HL-60 (cell line): Measurements from ENCODE around the gene SPRR2D.

Experiments
- GABPA ChIP-seq: IDR thresholded peaks from 2 replicates; pipeline ENCODE4 v1.6.1; 2012; ENCODE audit warnings: low read depth
- POLR2AphosphoS5 ChIP-seq: IDR thresholded peaks from 2 replicates; pipeline ENCODE4 v1.6.1; 2012; ENCODE audit warnings: low read depth
- SPI1 ChIP-seq: IDR thresholded peaks from 2 replicates; pipeline ENCODE4 v1.6.1; 2012; ENCODE audit warnings: low read depth, mild to moderate bottlenecking, borderline replicate concordance
- TF ChIP-seq, protein P1 (sequence below): IDR thresholded peaks from one replicate; pipeline ENCODE4 v1.5.1; 2011; ENCODE audit warnings: low read length, control low read depth, inconsistent platforms; ENCODE audit not compliant: insufficient read depth
- TF ChIP-seq, protein P2 (sequence below): IDR thresholded peaks from 2 replicates; pipeline ENCODE4 v1.6.1; 2012; ENCODE audit warnings: low read depth; ENCODE audit not compliant: insufficient replicate concordance

- TF ChIP-seq POLR2AphosphoS5 (no peak), GABPA (no peak), SPI1 (no peak)
- TF ChIP-seq, protein P1, sequence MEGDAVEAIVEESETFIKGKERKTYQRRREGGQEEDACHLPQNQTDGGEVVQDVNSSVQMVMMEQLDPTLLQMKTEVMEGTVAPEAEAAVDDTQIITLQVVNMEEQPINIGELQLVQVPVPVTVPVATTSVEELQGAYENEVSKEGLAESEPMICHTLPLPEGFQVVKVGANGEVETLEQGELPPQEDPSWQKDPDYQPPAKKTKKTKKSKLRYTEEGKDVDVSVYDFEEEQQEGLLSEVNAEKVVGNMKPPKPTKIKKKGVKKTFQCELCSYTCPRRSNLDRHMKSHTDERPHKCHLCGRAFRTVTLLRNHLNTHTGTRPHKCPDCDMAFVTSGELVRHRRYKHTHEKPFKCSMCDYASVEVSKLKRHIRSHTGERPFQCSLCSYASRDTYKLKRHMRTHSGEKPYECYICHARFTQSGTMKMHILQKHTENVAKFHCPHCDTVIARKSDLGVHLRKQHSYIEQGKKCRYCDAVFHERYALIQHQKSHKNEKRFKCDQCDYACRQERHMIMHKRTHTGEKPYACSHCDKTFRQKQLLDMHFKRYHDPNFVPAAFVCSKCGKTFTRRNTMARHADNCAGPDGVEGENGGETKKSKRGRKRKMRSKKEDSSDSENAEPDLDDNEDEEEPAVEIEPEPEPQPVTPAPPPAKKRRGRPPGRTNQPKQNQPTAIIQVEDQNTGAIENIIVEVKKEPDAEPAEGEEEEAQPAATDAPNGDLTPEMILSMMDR = no peak
- TF ChIP-seq, protein P2, sequence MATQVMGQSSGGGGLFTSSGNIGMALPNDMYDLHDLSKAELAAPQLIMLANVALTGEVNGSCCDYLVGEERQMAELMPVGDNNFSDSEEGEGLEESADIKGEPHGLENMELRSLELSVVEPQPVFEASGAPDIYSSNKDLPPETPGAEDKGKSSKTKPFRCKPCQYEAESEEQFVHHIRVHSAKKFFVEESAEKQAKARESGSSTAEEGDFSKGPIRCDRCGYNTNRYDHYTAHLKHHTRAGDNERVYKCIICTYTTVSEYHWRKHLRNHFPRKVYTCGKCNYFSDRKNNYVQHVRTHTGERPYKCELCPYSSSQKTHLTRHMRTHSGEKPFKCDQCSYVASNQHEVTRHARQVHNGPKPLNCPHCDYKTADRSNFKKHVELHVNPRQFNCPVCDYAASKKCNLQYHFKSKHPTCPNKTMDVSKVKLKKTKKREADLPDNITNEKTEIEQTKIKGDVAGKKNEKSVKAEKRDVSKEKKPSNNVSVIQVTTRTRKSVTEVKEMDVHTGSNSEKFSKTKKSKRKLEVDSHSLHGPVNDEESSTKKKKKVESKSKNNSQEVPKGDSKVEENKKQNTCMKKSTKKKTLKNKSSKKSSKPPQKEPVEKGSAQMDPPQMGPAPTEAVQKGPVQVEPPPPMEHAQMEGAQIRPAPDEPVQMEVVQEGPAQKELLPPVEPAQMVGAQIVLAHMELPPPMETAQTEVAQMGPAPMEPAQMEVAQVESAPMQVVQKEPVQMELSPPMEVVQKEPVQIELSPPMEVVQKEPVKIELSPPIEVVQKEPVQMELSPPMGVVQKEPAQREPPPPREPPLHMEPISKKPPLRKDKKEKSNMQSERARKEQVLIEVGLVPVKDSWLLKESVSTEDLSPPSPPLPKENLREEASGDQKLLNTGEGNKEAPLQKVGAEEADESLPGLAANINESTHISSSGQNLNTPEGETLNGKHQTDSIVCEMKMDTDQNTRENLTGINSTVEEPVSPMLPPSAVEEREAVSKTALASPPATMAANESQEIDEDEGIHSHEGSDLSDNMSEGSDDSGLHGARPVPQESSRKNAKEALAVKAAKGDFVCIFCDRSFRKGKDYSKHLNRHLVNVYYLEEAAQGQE = no peak
Measured at GRCh38 chr1:153087652-153088051, 46.7 kb upstream of the SPRR2D start.
